Mucosa of descending colon (tissue), 3 donors: ENCODE data around the gene KLHL13. TPM values are rescaled to one million over a fixed set of nuclear protein-coding genes. Genes with fewer than 3 reads are reported as not detected.

ENCODE experiments used
- ATAC-seq: fragments of 200-7000 bp; cut with Tn5 transposase; one replicate; pipeline ENCODE4 v1.9.1; 2020; ENCODE audit warnings: mild to moderate bottlenecking, moderate library complexity
- DNase-seq, 3 donors: peaks; one replicate each; pipeline ENCODE4 v3.0.0-alpha.2; 2020
- H3K36me3 ChIP-seq: fragments of 200-600 bp; one replicate; pipeline ENCODE4 v1.8.0; 2021; ENCODE audit warnings: low read depth, mild to moderate bottlenecking
- H3K4me1 ChIP-seq: fragments of 200-600 bp; one replicate; pipeline ENCODE4 v1.8.0; 2021; ENCODE audit warnings: low read depth, mild to moderate bottlenecking
- H3K4me3 ChIP-seq: fragments of 200-600 bp; one replicate; pipeline ENCODE4 v1.8.0; 2021; ENCODE audit warnings: mild to moderate bottlenecking
- H3K9me3 ChIP-seq: fragments of 200-600 bp; one replicate; pipeline ENCODE4 v1.8.0; 2021; ENCODE audit warnings: mild to moderate bottlenecking
- CTCF ChIP-seq: fragments of 200-600 bp; IDR thresholded peaks from one replicate; pipeline ENCODE4 v1.8.0; 2022; ENCODE audit warnings: antibody characterized with exemption, mild to moderate bottlenecking
- intact Hi-C, 2 donors: fragments of 100-400 bp; cut with DNase I in 1 of 2; cut with micrococcal nuclease in 1 of 2; formaldehyde crosslinking; loops; one replicate each; pipeline versions ENCODE4 v1.11.0 to v1.11.1; 2022; cut with DNase I, micrococcal nuclease
- total RNA-seq, 3 donors: library from RNA; stranded (reverse); fragmentation: NEBNext Ultra II Directional in 2 of 3; extraction: Animal tissue kit (Norgen Biotek cat#: 25700) in 2 of 3; gene quantifications; one replicate each; pipeline versions ENCODE4 v1.2.1 to v1.2.4, GENCODE V29; 2021 to 2023
- donor health status: DM: no; HTN: no; CAD: no; lungs with moderate emphysema.
- donor health status: DM: no; HTN: no; CAD: no.
- donor health status: DM: no; HTN: yes; CAD: no.

The KLHL13 gene
- total RNA-seq, 3 donors from 2014 or later, result 1.6 to 8.4 (median 5.1) TPM

GRCh38 chrX:117895418-117895817 lies 221.2 kb downstream of the KLHL13 start:
- DNase-seq (no peak), ATAC-seq (no peak)
- TF ChIP-seq CTCF, result no peak
- Histone ChIP-seq H3K4me1 (no peaks in the 10 kb centered on the region), H3K36me3 (no peaks in the 10 kb centered on the region), H3K9me3 (no peaks in the 10 kb centered on the region), H3K4me3 (no peak overlapping the region)
- intact Hi-C loops, result no loop called here

- Histone ChIP-seq H3K36me3 (no peaks in the 10 kb centered on the region), H3K4me3 (no peak overlapping the region), H3K4me1 (no peaks in the 10 kb centered on the region), H3K9me3 (no peaks in the 10 kb centered on the region)
- no peak for ATAC-seq
- no peak for TF ChIP-seq CTCF
- no peak for DNase-seq
- intact Hi-C loops, result no loop called here
Measured at GRCh38 chrX:117892469-117892868, 224.1 kb downstream of the KLHL13 start.

GRCh38 chrX:117871796-117872195 lies 244.8 kb downstream of the KLHL13 start:
- ATAC-seq, result no peak
- intact Hi-C loops, result no loop called here

GRCh38 chrX:117860517-117860916 lies 256.1 kb downstream of the KLHL13 start:
- H3K36me3 ChIP-seq, result no peaks in the 10 kb centered on the region
- no peaks in the 10 kb centered on the region for H3K9me3 ChIP-seq
- TF ChIP-seq CTCF, result no peak
- no peak for DNase-seq
- H3K4me1 ChIP-seq, result no peaks in the 10 kb centered on the region
- intact Hi-C loops, result no loop called here
- ATAC-seq, result no peak
- H3K4me3 ChIP-seq, result no peak overlapping the region

More at GRCh38 chrX:117871796-117872195, 244.8 kb downstream of the KLHL13 start:
- Histone ChIP-seq H3K36me3 (no peaks in the 10 kb centered on the region), H3K4me3 (no peak overlapping the region), H3K4me1 (no peaks in the 10 kb centered on the region), H3K9me3 (no peaks in the 10 kb centered on the region)
- no peak for DNase-seq
- no peak for TF ChIP-seq CTCF

GRCh38 chrX:117854806-117855205 lies 261.8 kb downstream of the KLHL13 start:
- H3K4me3 ChIP-seq, result no peak overlapping the region
- intact Hi-C loops, result no loop called here
- H3K9me3 ChIP-seq, result no peaks in the 10 kb centered on the region
- H3K36me3 ChIP-seq, result no peaks in the 10 kb centered on the region
- H3K4me1 ChIP-seq, result no peaks in the 10 kb centered on the region
- ATAC-seq (no peak), DNase-seq (no peak)
- no peak for TF ChIP-seq CTCF

- TF ChIP-seq CTCF, result no peak
- H3K4me3 ChIP-seq, result no peak overlapping the region
- ATAC-seq, result no peak
- intact Hi-C loops, result no loop called here
- H3K9me3 ChIP-seq, result no peaks in the 10 kb centered on the region
- DNase-seq, result no peak
- no peaks in the 10 kb centered on the region for H3K36me3 ChIP-seq
- no peaks in the 10 kb centered on the region for H3K4me1 ChIP-seq
Measured at GRCh38 chrX:117851025-117851424, 265.6 kb downstream of the KLHL13 start.
